SJSA1 (cell line): ENCODE measurements around the gene COL3A1. TPM values are rescaled to one million over a fixed set of nuclear protein-coding genes. Genes with fewer than 3 reads are reported as not detected.

Experiments used
- DNase-seq, 2 experiments: peaks; one replicate each; pipeline ENCODE4 v3.0.0-alpha.2; 2015 to 2020; ENCODE audit warnings: low spot score in 2 of 2, low read depth in 1 of 2
- H3K27ac ChIP-seq: fragments of 250-450 bp; sonication (Bioruptor Pico); 2 replicates; pipeline ENCODE4 v1.5.1; 2020; ENCODE audit warnings: mild to moderate bottlenecking, moderate library complexity
- H3K27me3 ChIP-seq: fragments of 250-450 bp; sonication (Bioruptor Pico); replicated peaks from 2 replicates; pipeline ENCODE4 v1.5.1; 2020; ENCODE audit warnings: mild to moderate bottlenecking, moderate library complexity
- H3K36me3 ChIP-seq: fragments of 250-450 bp; sonication (Bioruptor Pico); 2 replicates; pipeline ENCODE4 v1.5.1; 2020; ENCODE audit warnings: mild to moderate bottlenecking
- H3K4me1 ChIP-seq: fragments of 250-450 bp; sonication (Bioruptor Pico); replicated peaks from 2 replicates; pipeline ENCODE4 v1.6.1; 2021; ENCODE audit warnings: mild to moderate bottlenecking
- H3K4me3 ChIP-seq: fragments of 250-450 bp; sonication (Bioruptor Pico); 2 replicates; pipeline ENCODE4 v1.5.1; 2020; ENCODE audit warnings: mild to moderate bottlenecking
- H3K9me3 ChIP-seq: fragments of 250-450 bp; sonication (Bioruptor Pico); replicated peaks from 2 replicates; pipeline ENCODE4 v1.5.1; 2020; ENCODE audit warnings: mild to moderate bottlenecking
- total RNA-seq: library from RNA; depleted of rRNA; stranded (reverse); fragments of >200 nt; shearing (Covaris generic); gene quantifications from 2 replicates; pipeline ENCODE4 v1.2.3, GENCODE V29; 2014

Gene COL3A1
- total RNA-seq, 1 experiment from 2014 or later: 1,297 TPM

DNA sequence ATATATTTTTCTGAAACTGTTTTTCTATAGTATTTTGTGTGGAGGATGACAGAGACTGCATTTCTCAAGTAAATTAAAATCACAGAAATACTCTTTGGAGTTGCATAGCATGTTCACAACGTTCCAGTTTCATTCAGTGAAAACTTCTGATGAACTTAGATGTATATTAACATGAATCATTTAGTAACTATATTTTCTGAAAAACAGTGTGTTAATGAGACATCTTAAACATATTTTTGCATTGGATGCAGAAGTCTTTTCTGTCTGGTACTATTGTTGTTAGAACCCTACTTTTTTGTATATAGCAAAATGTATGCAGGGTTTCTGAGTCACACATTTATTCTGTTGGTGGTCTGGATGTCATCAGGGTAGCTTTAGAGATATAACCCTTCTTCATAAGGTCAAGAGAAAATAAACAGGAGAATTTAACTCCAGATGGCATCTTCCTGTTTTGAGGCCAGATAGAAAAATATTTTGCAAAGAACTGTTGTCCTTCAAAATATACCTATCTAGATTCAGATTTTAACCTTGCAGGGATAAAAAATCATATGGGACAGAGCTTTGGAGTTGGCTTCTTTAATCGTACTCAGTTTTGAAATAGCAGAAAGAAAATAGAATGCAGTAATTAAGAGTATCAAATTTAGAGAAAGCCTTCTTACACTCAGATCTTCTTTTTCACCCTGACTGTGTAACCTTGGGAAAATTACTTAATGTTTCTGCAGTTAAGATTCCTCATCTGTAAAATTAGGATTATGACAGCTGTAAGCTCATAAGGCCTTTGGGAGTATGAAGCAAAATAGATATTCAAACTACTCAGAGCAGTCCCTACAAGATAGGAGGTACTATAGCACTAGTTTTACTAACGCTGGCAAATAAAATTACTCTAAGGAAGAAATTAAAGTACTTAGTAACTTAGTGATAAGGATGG is 5.3 kb downstream of the COL3A1 start:
- no peaks in the 10 kb centered on the region for H3K27me3 ChIP-seq
- H3K9me3 ChIP-seq: no peaks in the 10 kb centered on the region
- peak overlapping the region; percentile 91 for H3K27ac ChIP-seq
- peak in 1 of 2 experiments; percentile 89 for DNase-seq
- peaks cover 47% of the 10 kb centered on the region for H3K4me1 ChIP-seq
- H3K36me3 ChIP-seq: peaks cover 7% of the 10 kb centered on the region
- peak overlapping the region; percentile 2; the same call in 1 of the 2 replicates for H3K4me3 ChIP-seq

DNA sequence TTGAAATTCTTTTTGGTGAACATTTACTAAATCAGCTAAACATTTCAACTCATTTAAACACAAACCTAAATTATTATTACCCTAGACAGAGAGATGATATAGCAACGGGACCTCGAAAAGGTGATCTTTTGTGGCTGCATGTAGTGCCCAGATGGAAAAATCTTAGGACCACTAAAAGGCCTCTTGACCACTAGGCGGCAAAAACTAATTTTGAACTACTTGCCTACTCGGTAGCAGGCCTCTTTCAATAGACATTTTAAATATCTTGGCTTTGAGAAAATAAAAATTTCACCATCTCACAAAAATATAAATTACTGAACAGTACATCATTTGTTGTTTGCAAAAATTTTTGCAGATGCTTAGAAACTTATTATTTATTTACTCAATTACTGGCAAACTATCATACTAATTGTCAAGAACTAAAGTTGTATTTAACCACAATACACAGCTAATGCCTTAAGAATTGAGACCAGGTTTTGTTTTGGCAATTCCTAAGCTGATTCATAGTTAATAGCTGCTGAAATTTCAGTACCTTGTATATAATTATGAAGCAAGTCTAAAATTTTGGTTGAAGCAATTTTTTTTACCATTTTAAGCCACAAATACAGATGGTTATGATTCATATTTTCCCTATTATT is 9.4 kb downstream of the COL3A1 start:
- peak in 1 of 2 experiments; percentile 38 for DNase-seq
- no peak overlapping the region for H3K4me3 ChIP-seq
- H3K4me1 ChIP-seq: peaks cover 24% of the 10 kb centered on the region
- no peaks in the 10 kb centered on the region for H3K27me3 ChIP-seq
- no peak overlapping the region for H3K27ac ChIP-seq
- peaks cover 47% of the 10 kb centered on the region for H3K36me3 ChIP-seq
- no peaks in the 10 kb centered on the region for H3K9me3 ChIP-seq

DNA sequence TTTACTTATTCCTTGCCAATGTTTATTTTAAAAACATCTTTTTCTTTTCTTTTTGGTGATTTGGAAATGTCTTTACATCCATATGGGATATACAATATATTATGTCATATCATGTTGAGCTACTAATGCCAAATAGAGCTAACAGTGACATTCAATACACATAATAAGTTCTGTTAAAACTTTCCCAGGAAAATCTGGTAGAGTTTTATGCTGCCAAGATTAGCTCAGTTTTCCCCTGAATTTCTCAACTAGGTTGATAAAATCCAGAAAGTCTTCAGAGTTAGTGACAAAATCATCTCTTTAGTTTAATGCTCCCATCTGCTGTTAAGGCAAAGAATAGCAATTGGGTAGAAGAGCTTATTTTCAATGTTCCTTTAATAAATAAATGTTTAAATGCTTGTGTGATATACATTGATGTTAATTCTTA is 9.9 kb downstream of the COL3A1 start:
- peaks cover 51% of the 10 kb centered on the region for H3K36me3 ChIP-seq
- H3K9me3 ChIP-seq: no peaks in the 10 kb centered on the region
- H3K4me1 ChIP-seq: peaks cover 22% of the 10 kb centered on the region
- H3K4me3 ChIP-seq: no peak overlapping the region
- H3K27me3 ChIP-seq: no peaks in the 10 kb centered on the region
- H3K27ac ChIP-seq: peak overlapping the region; percentile 59
- no peak for DNase-seq

DNA sequence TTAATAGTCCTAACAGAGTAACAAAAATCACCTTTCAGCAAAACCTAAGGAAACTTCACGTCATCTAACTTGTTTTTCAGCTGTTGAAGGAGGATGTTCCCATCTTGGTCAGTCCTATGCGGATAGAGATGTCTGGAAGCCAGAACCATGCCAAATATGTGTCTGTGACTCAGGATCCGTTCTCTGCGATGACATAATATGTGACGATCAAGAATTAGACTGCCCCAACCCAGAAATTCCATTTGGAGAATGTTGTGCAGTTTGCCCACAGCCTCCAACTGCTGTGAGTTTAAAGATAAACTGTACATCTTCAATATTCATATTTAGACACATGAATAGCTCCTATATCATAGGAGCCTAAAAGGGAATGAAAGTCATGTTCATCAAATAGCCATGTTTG is 10.5 kb downstream of the COL3A1 start:
- H3K4me1 ChIP-seq: peaks cover 19% of the 10 kb centered on the region
- peak overlapping the region; percentile 59 for H3K27ac ChIP-seq
- no peaks in the 10 kb centered on the region for H3K9me3 ChIP-seq
- no peak overlapping the region for H3K4me3 ChIP-seq
- H3K36me3 ChIP-seq: peaks cover 57% of the 10 kb centered on the region
- H3K27me3 ChIP-seq: no peaks in the 10 kb centered on the region
- DNase-seq: peak in 1 of 2 experiments; percentile 22

DNA sequence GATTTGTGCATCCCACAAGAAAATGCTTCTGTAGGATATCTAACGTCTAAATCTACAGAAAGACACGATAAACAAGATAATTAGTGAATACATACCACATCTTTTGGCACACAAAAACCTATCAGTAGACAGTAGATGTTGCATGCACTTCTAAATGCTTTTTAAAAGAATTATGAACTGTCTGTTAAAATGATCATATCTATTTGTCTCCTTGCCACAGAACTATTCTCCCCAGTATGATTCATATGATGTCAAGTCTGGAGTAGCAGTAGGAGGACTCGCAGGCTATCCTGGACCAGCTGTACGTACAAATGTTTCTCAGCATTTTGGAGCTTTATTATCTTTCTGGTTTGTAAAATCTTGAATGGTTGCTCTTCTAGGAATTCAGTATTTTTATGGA is 12.7 kb downstream of the COL3A1 start:
- Histone ChIP-seq H3K4me1 (peaks cover 15% of the 10 kb centered on the region), H3K4me3 (no peak overlapping the region), H3K36me3 (peaks cover 78% of the 10 kb centered on the region), H3K9me3 (no peaks in the 10 kb centered on the region), H3K27ac (no peak overlapping the region), H3K27me3 (no peaks in the 10 kb centered on the region)
- no peak for DNase-seq

DNA sequence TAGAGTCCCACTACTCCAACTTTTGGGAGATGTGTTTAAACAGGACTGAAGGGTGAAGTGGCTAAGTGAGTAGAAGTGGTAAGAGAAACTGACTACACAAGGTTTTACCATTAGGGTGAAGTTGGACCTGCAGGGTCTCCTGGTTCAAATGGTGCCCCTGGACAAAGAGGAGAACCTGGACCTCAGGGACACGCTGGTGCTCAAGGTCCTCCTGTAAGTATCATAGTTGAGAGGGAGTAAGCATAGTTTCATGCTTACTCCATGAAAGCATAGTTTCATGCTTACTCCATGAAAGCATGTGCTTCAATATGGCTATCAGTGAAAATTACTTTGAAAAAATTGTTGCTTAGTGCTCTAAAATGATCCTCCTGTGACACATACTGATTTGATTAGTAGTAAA is 19.1 kb downstream of the COL3A1 start:
- Histone ChIP-seq H3K4me3 (no peak overlapping the region), H3K4me1 (no peaks in the 10 kb centered on the region), H3K27ac (no peak overlapping the region), H3K9me3 (no peaks in the 10 kb centered on the region), H3K27me3 (no peaks in the 10 kb centered on the region), H3K36me3 (peaks cover 98% of the 10 kb centered on the region)
- no peak for DNase-seq

DNA sequence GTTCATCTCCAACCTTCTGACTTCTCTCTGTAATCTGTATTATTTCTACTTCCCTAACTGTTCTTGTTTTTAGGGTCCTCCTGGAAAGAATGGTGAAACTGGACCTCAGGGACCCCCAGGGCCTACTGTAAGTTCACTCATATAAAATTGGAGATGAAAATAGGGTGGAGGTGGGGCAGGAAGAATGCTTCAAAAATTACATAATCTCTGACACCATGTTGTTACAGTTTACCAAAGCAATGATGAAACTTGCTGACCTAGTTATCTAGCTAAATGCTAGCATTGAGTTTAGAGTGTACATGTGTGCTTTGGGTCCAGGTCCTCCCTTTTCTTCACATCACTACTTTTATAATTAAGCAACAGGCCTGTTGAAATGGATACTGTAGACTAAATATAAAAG is 23.1 kb downstream of the COL3A1 start:
- H3K27ac ChIP-seq: no peak overlapping the region
- DNase-seq: no peak

DNA sequence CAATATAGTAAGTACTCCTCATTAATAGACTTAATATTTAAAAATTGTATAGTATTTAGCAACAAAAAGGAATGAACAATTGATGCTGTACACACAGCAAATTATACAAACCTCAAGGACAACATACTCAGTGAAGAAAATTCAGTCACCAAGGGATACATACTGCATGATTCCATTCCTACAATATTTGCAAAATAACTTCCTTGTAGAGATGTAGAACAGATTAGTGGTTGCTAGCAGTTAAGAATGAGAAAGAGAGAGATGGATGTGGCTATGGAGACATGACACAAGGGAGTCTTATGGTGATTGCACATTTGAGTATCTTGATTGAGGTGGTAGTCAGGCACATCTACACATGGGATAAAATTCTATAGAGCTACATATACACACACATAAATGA is 26.0 kb downstream of the COL3A1 start:
- Histone ChIP-seq H3K4me1 (peaks cover 10% of the 10 kb centered on the region), H3K4me3 (no peak overlapping the region), H3K27me3 (no peaks in the 10 kb centered on the region), H3K36me3 (peaks cover 98% of the 10 kb centered on the region), H3K9me3 (no peaks in the 10 kb centered on the region), H3K27ac (no peak overlapping the region)
- no peak for DNase-seq

More for the DNA sequence above, 23.1 kb downstream of the COL3A1 start:
- Histone ChIP-seq H3K9me3 (no peaks in the 10 kb centered on the region), H3K27me3 (no peaks in the 10 kb centered on the region), H3K4me1 (peaks cover 9% of the 10 kb centered on the region), H3K36me3 (peaks cover 98% of the 10 kb centered on the region), H3K4me3 (no peak overlapping the region)

DNA sequence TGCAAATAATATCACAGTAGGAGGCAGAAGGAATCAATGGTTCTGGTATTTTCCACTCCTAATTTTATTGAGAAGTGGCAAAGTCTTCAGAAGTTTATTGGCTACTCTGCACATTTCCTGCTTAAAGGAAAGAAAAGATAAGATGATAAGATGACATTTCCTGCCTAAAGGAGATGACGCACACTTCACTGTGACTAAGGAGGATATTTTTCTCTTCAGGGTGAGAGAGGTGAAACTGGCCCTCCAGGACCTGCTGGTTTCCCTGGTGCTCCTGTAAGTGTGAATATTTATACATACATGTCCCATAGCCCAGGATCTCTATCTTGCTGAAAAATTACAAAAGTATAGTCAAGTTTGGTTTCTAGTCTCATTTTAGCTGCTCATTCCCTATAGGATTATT is 27.9 kb downstream of the COL3A1 start:
- DNase-seq: peak in 1 of 2 experiments; percentile 52
- H3K27me3 ChIP-seq: no peaks in the 10 kb centered on the region
- no peaks in the 10 kb centered on the region for H3K9me3 ChIP-seq
- peak overlapping the region; percentile 48 for H3K27ac ChIP-seq
- peaks cover 93% of the 10 kb centered on the region for H3K36me3 ChIP-seq
- H3K4me3 ChIP-seq: no peak overlapping the region
- peaks cover 10% of the 10 kb centered on the region for H3K4me1 ChIP-seq

DNA sequence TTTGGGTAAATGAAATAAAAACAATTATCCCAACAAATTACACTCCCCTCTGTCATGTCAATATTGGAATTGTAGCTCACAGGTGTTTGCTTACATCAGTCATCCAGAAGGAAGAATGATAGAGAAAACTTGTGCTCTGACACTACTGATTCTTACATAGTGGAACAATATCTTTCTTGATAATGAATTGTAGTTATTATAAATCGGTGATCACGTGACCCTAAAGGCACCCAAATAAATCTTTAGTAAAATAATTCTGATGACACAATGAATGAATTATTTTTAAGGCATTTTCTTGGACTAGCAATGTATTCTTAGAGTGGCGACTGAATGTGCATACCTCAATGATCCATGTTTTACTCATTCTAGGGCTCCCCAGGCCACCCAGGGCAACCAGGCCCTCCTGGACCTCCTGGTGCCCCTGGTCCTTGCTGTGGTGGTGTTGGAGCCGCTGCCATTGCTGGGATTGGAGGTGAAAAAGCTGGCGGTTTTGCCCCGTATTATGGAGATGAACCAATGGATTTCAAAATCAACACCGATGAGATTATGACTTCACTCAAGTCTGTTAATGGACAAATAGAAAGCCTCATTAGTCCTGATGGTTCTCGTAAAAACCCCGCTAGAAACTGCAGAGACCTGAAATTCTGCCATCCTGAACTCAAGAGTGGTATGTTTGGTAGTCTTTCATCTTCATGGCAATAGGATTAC is 34.5 kb downstream of the COL3A1 start:
- no peaks in the 10 kb centered on the region for H3K4me1 ChIP-seq
- no peaks in the 10 kb centered on the region for H3K27me3 ChIP-seq
- H3K27ac ChIP-seq: no peak overlapping the region
- no peak overlapping the region for H3K4me3 ChIP-seq
- no peak for DNase-seq
- no peaks in the 10 kb centered on the region for H3K9me3 ChIP-seq
- H3K36me3 ChIP-seq: peaks cover 89% of the 10 kb centered on the region

DNA sequence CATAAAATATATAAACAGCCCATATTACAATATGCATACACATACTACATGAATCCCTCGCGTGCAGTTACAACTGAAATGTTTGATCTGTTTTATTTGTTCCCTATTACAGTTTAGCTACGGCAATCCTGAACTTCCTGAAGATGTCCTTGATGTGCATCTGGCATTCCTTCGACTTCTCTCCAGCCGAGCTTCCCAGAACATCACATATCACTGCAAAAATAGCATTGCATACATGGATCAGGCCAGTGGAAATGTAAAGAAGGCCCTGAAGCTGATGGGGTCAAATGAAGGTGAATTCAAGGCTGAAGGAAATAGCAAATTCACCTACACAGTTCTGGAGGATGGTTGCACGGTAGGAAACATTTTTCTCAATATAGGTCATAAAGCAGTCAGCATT is 36.4 kb downstream of the COL3A1 start:
- Histone ChIP-seq H3K27me3 (no peaks in the 10 kb centered on the region), H3K27ac (no peak overlapping the region), H3K4me1 (peaks cover 15% of the 10 kb centered on the region), H3K4me3 (no peak overlapping the region), H3K36me3 (peaks cover 77% of the 10 kb centered on the region), H3K9me3 (no peaks in the 10 kb centered on the region)
- no peak for DNase-seq

DNA sequence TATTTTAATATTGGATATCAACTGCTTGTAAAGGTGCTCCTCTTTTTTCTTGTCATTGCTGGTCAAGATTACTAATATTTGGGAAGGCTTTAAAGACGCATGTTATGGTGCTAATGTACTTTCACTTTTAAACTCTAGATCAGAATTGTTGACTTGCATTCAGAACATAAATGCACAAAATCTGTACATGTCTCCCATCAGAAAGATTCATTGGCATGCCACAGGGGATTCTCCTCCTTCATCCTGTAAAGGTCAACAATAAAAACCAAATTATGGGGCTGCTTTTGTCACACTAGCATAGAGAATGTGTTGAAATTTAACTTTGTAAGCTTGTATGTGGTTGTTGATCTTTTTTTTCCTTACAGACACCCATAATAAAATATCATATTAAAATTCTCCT is 38.2 kb downstream of the COL3A1 start:
- DNase-seq: no peak
- Histone ChIP-seq H3K4me1 (peaks cover 17% of the 10 kb centered on the region), H3K36me3 (peaks cover 64% of the 10 kb centered on the region), H3K9me3 (no peaks in the 10 kb centered on the region), H3K27ac (no peak overlapping the region), H3K27me3 (no peaks in the 10 kb centered on the region), H3K4me3 (no peak overlapping the region)

DNA sequence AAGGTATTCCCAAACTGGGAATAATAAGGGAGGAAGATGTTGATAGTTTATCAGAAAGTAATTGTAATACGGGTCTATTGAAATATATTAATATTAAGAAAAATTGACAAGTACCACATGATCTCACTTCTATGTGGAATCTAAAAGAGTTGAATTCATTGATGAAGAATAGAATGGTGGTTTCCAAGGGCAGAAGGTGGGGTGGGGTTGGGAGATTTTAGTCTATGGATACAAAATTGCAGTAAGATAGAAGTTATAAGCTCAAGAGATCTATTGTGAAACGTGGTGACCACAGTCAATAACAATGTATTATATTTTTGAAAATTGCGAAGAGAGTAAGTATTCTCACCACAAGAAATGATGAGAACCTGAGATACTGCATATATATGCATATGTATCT is 38.9 kb downstream of the COL3A1 start:
- no peak overlapping the region for H3K27ac ChIP-seq
- no peak for DNase-seq
- no peak overlapping the region for H3K4me3 ChIP-seq

More for the DNA sequence above, 38.9 kb downstream of the COL3A1 start:
- Histone ChIP-seq H3K36me3 (peaks cover 57% of the 10 kb centered on the region), H3K27me3 (no peaks in the 10 kb centered on the region), H3K4me1 (peaks cover 17% of the 10 kb centered on the region), H3K9me3 (no peaks in the 10 kb centered on the region)
